ENCODE results near the gene PERCC1. TPM values are rescaled to one million over a fixed set of nuclear protein-coding genes. Genes with fewer than 3 reads are reported as not detected.

The PERCC1 gene
- total RNA-seq, 2 donors from 2014 or later, result not detected

- no peaks in the 10 kb centered on the region for H3K9me3 ChIP-seq
- DNase-seq (ENCODE audit: low spot score), result no peak
- no peaks in the 10 kb centered on the region for H3K27me3 ChIP-seq
- H3K4me1 ChIP-seq, result peaks cover 0 to 19% of the 10 kb centered on the region in 2 donors
- TF ChIP-seq, protein P1, sequence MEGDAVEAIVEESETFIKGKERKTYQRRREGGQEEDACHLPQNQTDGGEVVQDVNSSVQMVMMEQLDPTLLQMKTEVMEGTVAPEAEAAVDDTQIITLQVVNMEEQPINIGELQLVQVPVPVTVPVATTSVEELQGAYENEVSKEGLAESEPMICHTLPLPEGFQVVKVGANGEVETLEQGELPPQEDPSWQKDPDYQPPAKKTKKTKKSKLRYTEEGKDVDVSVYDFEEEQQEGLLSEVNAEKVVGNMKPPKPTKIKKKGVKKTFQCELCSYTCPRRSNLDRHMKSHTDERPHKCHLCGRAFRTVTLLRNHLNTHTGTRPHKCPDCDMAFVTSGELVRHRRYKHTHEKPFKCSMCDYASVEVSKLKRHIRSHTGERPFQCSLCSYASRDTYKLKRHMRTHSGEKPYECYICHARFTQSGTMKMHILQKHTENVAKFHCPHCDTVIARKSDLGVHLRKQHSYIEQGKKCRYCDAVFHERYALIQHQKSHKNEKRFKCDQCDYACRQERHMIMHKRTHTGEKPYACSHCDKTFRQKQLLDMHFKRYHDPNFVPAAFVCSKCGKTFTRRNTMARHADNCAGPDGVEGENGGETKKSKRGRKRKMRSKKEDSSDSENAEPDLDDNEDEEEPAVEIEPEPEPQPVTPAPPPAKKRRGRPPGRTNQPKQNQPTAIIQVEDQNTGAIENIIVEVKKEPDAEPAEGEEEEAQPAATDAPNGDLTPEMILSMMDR (IDR thresholded peaks at IDR 0.05), result peak; percentile 47 to 75
- peak overlapping the region; percentile 93 to 95 for H3K4me3 ChIP-seq
- peak overlapping the region; percentile 79 to 84 for H3K27ac ChIP-seq
- peaks cover 8% of the 10 kb centered on the region for H3K36me3 ChIP-seq
These were observed 17.0 kb upstream of the PERCC1 start for GRCh38 chr16:1413684-1414531.

GRCh38 chr16:1414532-1415260, 16.2 kb upstream of the PERCC1 start, which contains the start of gene UNKL:
TSS of gene UNKL (minus strand) at chr16:1414704. CDS start at chr16:1414691, 13 bp downstream.
- H3K36me3 ChIP-seq, result peaks cover 8% of the 10 kb centered on the region
- H3K27me3 ChIP-seq, result no peaks in the 10 kb centered on the region
- TF ChIP-seq, protein P1 (IDR thresholded peaks at IDR 0.05), result no peak
- H3K4me3 ChIP-seq, result peak within 1 kb of the TSS; percentile 93 to 95
- DNase-seq (ENCODE audit: low spot score), result peak; percentile 64
- peaks cover 0 to 23% of the 10 kb centered on the region in 2 donors for H3K4me1 ChIP-seq
- peak within 1 kb of the TSS; percentile 79 to 84 for H3K27ac ChIP-seq
- no peaks in the 10 kb centered on the region for H3K9me3 ChIP-seq

- no peak for DNase-seq (ENCODE audit: low spot score)
- H3K9me3 ChIP-seq, result no peaks in the 10 kb centered on the region
- peaks cover 0 to 30% of the 10 kb centered on the region in 2 donors for H3K4me1 ChIP-seq
- H3K4me3 ChIP-seq, result no peak overlapping the region
- no peaks in the 10 kb centered on the region for H3K36me3 ChIP-seq
- no peaks in the 10 kb centered on the region for H3K27me3 ChIP-seq
- TF ChIP-seq, protein P1 (IDR thresholded peaks at IDR 0.05), result no peak
- H3K27ac ChIP-seq, result no peak overlapping the region
These were observed 14.3 kb upstream of the PERCC1 start for GRCh38 chr16:1416521-1416941.

DNA sequence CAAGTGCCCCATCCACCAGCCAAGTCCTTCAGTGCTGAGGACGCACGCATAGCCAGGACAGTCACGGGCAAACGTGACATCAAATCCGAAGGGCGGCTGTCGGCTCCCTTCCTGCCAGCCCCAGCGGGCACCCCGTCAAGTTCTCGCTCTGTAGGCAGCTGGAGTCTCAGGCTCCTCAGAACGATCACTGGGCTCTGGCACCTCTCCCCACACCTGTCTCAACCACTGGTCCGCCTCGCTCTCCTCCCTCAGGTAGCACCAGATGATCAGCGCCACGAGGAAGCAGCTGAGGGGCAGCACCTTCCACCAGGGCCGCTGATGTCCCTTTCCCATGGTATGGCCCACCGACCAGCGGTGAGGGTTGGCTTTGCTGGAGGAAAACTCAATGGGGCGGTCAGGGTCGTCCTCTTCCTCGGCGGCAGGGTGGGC, 10.8 kb upstream of the PERCC1 start:
- Histone ChIP-seq H3K27me3 (no peaks in the 10 kb centered on the region), H3K9me3 (no peaks in the 10 kb centered on the region), H3K4me3 (peak overlapping the region; percentile 75 to 91), H3K27ac (peak overlapping the region; percentile 92 to 94), H3K4me1 (peaks cover 0 to 18% of the 10 kb centered on the region in 2 donors), H3K36me3 (no peaks in the 10 kb centered on the region)
- no peak for DNase-seq (ENCODE audit: low spot score)
- TF ChIP-seq, protein P1 (IDR thresholded peaks at IDR 0.05), result no peak

GRCh38 chr16:1422076-1422475, 8.8 kb upstream of the PERCC1 start:
- H3K36me3 ChIP-seq, result no peaks in the 10 kb centered on the region
- peaks cover 0 to 17% of the 10 kb centered on the region in 2 donors for H3K4me1 ChIP-seq
- H3K4me3 ChIP-seq, result no peak overlapping the region
- H3K9me3 ChIP-seq, result no peaks in the 10 kb centered on the region
- no peaks in the 10 kb centered on the region for H3K27me3 ChIP-seq
- no peak for DNase-seq (ENCODE audit: low spot score)
- H3K27ac ChIP-seq, result no peak overlapping the region
- TF ChIP-seq, protein P1 (IDR thresholded peaks at IDR 0.05), result no peak
